Nephron (organoid): ENCODE data around the gene AFAP1.

Experiments
- H3K27ac Mint-ChIP-seq, 3 experiments: 2 replicates each; pipeline ENCODE4 v1.8.0; 2020; ENCODE audit warnings: mixed read lengths in 3 of 3, mild to moderate bottlenecking in 2 of 3, moderate library complexity in 1 of 3
- H3K27me3 Mint-ChIP-seq: 2 replicates; pipeline ENCODE4 v1.8.0; 2021; ENCODE audit warnings: low read depth, mild to moderate bottlenecking, moderate library complexity, mixed read lengths
- H3K36me3 Mint-ChIP-seq: 2 replicates; pipeline ENCODE4 v1.8.0; 2020; ENCODE audit warnings: low read depth, mixed read lengths
- H3K4me1 Mint-ChIP-seq: 2 replicates; pipeline ENCODE4 v1.8.0; 2020; ENCODE audit warnings: mixed read lengths
- H3K4me3 Mint-ChIP-seq, 3 experiments: 2 replicates each; pipeline ENCODE4 v1.8.0; 2020; ENCODE audit warnings: mild to moderate bottlenecking in 3 of 3, mixed read lengths in 3 of 3, moderate library complexity in 2 of 3
- H3K9me3 Mint-ChIP-seq: 2 replicates; pipeline ENCODE4 v1.8.0; 2020; ENCODE audit warnings: mixed read lengths
- CTCF ChIP-seq, 3 experiments: fragments of 200-600 bp; sonication (generic); IDR thresholded peaks; one replicate each; pipeline ENCODE4 v1.5.0; 2021; ENCODE audit warnings: antibody characterized with exemption in 3 of 3; ENCODE audit not compliant: unreplicated experiment in 3 of 3

AFAP1 gene

GRCh38 chr4:7854216-7854615 is 85.4 kb downstream of the AFAP1 start:
- Mint-ChIP-seq H3K4me3 (no peak overlapping the region), H3K36me3 (peaks cover 67% of the 10 kb centered on the region), H3K27ac (peak overlapping the region in 2 of 3 experiments; percentile 9 to 96), H3K4me1 (peaks cover 56% of the 10 kb centered on the region), H3K9me3 (no peaks in the 10 kb centered on the region), H3K27me3 (no peaks in the 10 kb centered on the region)
- TF ChIP-seq CTCF (IDR thresholded peaks at IDR 0.05; ENCODE audit: unreplicated experiment in 3 of 3): no peak

- Mint-ChIP-seq H3K9me3 (no peaks in the 10 kb centered on the region), H3K4me3 (no peak overlapping the region), H3K27ac (peak overlapping the region in 1 of 3 experiments; percentile 96), H3K27me3 (no peaks in the 10 kb centered on the region), H3K4me1 (peaks cover 57% of the 10 kb centered on the region), H3K36me3 (peaks cover 75% of the 10 kb centered on the region)
- TF ChIP-seq CTCF (IDR thresholded peaks at IDR 0.05; ENCODE audit: unreplicated experiment in 3 of 3): no peak
These were observed 86.4 kb downstream of the AFAP1 start for GRCh38 chr4:7853271-7853670.

- Mint-ChIP-seq H3K9me3 (no peaks in the 10 kb centered on the region), H3K4me1 (peaks cover 53% of the 10 kb centered on the region), H3K27me3 (no peaks in the 10 kb centered on the region), H3K27ac (no peak overlapping the region), H3K36me3 (peaks cover 79% of the 10 kb centered on the region), H3K4me3 (no peak overlapping the region)
- TF ChIP-seq CTCF (IDR thresholded peaks at IDR 0.05; ENCODE audit: unreplicated experiment in 3 of 3): no peak
These were observed 87.0 kb downstream of the AFAP1 start for GRCh38 chr4:7852568-7853185.

GRCh38 chr4:7850489-7850888 is 89.2 kb downstream of the AFAP1 start:
- Mint-ChIP-seq H3K4me3 (no peak overlapping the region), H3K27ac (peak overlapping the region in 1 of 3 experiments; percentile 74), H3K9me3 (no peaks in the 10 kb centered on the region), H3K27me3 (no peaks in the 10 kb centered on the region), H3K4me1 (peaks cover 58% of the 10 kb centered on the region), H3K36me3 (peaks cover 77% of the 10 kb centered on the region)
- no peak for TF ChIP-seq CTCF (IDR thresholded peaks at IDR 0.05; ENCODE audit: unreplicated experiment in 3 of 3)

- no peak for TF ChIP-seq CTCF (IDR thresholded peaks at IDR 0.05; ENCODE audit: unreplicated experiment in 3 of 3)
- Mint-ChIP-seq H3K27me3 (no peaks in the 10 kb centered on the region), H3K27ac (peak overlapping the region in 2 of 3 experiments; percentile 12 to 38), H3K4me1 (peaks cover 71% of the 10 kb centered on the region), H3K9me3 (no peaks in the 10 kb centered on the region), H3K4me3 (no peak overlapping the region), H3K36me3 (peaks cover 67% of the 10 kb centered on the region)
These were observed 92.5 kb downstream of the AFAP1 start for GRCh38 chr4:7847206-7847605.

- Mint-ChIP-seq H3K27me3 (no peaks in the 10 kb centered on the region), H3K36me3 (peaks cover 65% of the 10 kb centered on the region), H3K4me3 (no peak overlapping the region), H3K4me1 (peaks cover 78% of the 10 kb centered on the region), H3K9me3 (no peaks in the 10 kb centered on the region), H3K27ac (peak overlapping the region in 2 of 3 experiments; percentile 43 to 44)
- no peak for TF ChIP-seq CTCF (IDR thresholded peaks at IDR 0.05; ENCODE audit: unreplicated experiment in 3 of 3)
These were observed 94.0 kb downstream of the AFAP1 start for GRCh38 chr4:7845493-7846128.
